ENCODE data around the gene CACNA2D3.

GRCh38 chr3:54443561-54444161 is 321.3 kb downstream of the CACNA2D3 start:
- no peak for TF ChIP-seq EZH2 (IDR thresholded peaks at IDR 0.05)
- no peak for TF ChIP-seq POLR2AphosphoS5 (IDR thresholded peaks at IDR 0.05; ENCODE audit: borderline replicate concordance, low read depth, low read length)
